Head of caudate nucleus (tissue), 42 donors: ENCODE results near the gene ZAP70.

Experiments used
- DNase-seq, 42 donors: peaks; one replicate each; pipeline versions ENCODE4 v3.0.0 to v3.0.0-alpha.2; 2020 to 2021; ENCODE audit warnings: mixed read lengths in 7 of 42
- intact Hi-C: fragments of 100-400 bp; cut with DNase I; formaldehyde crosslinking; loops from one replicate; pipeline ENCODE4 v1.15.0; 2022

The ZAP70 gene

DNA sequence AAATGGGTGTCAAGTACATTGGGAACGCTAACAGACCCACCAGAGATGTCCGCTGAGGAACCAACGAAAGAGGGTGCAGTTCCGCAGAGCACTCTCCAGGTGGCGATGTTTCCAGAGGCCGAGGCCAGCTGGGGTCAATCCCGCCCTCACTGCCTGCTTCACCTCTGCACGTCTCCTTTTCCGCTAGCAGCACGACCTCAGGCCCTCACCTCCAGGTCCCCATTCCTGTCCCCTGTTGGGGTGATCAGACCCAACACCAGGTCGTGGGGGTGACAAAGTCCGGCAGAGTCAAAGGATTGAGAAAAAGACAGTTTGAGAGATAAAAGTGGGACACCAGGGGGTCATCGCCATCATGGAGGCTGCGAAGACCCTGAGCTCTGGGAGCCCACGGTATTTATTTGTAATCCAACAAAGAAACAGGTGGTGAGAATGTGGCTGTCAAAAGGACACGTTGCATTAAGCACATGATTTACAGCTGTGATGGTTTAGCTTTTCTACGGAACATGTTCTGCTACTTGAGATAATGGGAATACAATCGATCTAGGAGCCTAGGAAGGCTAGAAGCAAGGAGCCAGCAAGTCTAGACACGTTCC lies 27.3 kb downstream of the ZAP70 start:
- peak in 25 of 42 donors; percentile 14 to 76 (median 37) for DNase-seq
- intact Hi-C loops, result no loop called here

DNA sequence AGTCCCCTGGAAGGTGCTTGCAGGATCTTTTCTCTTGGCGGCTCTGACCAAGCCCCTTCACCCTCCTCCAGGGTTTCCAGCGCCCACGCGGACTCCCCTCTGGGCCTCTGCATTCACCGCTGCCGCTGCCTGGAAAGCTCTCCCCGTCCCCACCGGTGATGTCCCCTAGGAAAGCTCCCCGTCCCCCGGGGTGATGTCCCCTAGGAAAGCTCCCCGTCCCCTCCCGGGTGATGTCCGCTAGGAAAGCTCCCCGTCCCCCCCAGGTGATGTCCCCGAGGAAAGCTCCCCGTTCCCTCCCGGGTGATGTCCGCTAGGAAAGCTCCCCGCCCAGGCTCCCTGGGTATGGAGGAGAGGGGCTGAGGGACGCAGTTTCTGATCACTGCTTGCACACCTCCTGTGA lies 27.9 kb downstream of the ZAP70 start:
- intact Hi-C loops, result no loop called here
- DNase-seq, result peak in 1 of 42 donors; percentile 27

DNA sequence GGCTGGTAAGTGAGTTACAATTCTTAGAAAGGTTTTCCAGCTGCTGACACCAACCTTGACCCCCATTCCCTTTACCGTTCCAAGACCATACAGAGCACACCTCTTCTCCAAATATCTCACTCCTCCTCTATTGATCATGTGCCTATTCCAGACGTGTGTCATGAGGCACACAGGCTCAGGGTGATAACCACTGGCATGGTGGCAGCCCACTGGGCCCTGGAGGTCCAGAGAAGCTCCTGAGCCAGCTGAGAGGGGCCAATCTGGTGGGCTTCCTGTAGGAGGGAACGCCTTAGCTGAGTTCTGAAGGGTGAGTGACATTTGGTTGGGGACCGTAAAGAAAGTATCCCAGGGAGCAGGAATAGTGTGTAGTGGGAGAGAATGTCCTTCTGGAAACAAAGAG lies 28.3 kb downstream of the ZAP70 start:
- peak in 1 of 42 donors; percentile 13 for DNase-seq
- intact Hi-C loops, result no loop called here

DNA sequence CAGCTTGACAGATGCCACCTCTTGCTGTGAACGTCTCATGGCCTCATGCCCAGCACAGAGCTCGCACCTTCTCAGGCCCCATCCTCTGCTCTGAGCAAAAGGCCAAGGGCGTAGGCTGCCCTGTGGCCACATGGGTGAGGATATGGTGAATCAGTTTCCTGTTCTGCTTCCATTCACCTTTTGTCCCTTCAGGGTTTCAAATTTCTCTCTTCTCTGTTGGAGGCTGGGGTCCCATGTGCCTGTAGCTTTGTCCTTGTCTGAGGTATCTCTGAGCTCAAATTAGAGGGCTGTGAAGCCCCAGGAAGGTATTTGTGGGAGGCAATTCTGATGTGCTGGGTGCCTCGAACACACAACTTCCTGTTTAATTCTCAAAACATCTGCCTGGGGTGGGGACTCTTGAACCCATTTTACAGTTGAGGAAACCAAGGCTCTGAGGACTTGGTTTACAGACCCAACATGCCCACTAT lies 29.0 kb downstream of the ZAP70 start:
- DNase-seq, result peak in 2 of 42 donors; percentile 2 to 10
- intact Hi-C loops, result no loop called here

DNA sequence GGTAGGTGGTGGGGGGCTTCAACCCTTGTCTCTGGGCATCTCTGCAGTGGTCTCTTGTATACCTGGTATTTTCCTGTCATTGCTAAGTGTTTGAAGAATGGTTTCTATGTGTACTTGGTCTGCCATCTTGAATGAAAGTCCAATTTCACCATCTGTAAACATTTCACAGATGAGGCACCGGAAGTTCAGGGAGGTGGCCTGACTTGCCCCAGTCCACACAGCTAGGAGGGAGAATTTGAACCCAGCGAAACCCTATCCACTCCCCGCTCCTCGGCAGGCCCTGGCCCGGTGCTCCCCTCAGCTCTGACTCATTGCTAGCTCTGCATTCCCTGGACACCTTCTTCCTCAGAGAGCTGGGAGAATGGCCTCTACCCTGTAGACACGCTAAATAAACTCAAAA lies 30.5 kb downstream of the ZAP70 start:
- intact Hi-C loops, result no loop called here
- peak in 1 of 42 donors; percentile 5 for DNase-seq

DNA sequence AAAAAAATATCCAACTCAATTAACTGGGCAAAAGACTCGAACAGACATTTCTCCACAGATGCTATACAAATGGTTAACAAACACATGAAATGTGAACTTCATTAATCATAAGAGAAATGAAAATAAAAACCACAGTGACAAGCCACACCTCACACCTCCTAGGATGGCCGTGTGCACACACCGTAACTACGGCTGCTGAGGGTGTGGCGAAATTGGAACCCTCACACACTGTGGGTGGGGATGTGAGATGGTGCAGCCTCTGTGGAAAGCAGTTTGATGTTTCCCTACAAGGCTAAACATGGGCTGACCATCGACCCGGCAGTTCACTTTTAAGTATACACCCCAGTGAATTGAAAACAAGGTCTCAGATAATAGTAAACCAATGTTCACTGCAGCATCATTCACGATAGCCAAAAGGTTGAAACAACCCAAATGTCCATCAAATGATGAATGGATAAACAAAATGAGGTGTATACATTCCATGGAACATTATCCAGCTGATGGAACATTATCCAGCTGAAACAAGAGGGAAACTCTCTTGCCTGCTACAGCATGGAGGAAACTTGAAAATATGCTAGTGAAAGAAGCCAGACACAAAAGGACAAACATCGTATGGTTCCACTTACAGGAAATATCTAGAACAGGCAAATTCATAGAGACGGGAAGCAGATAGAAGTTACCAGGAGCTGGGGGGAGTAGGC lies 32.2 kb downstream of the ZAP70 start:
- intact Hi-C loops, result no loop called here
- peak in 1 of 42 donors; percentile 4 for DNase-seq

DNA sequence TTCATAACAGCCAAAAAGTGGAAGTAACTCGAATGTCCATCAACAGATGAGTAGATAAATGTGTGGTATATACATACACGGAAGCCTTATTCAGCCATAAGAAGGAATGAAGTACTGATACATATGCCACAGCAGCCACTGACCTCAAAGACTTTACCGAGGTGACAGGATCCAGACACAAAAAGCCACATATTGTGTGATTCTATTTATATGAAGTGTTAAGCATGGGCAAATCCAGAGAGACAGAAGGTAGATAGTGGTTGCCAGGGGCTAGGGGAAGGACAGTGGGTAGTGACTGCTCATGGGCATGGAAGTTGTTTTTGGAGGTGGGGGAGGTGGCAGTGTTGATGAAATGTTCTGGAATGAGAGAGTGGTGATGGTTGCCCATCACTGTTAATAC lies 33.9 kb downstream of the ZAP70 start:
- no peak for DNase-seq
- intact Hi-C loops, result no loop called here

DNA sequence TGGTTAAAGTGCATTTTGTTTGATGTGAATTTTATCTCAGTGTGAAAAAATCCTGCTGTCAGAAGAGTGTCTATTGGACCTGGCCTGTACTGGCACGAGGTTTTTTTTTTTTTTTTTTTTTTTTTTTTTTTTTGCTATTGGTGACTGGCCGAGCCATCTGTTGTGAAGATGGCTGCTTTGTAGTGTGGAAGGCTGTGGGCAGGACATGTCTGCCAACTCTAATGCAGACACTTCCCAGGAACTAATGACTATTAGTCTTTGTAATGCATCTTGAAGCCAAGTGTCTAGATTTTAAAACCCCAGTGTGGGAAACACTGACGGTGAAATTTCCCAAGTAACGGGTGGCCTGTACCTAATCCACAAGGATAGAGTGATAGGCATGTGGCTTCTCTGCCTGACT lies 34.3 kb downstream of the ZAP70 start:
- intact Hi-C loops, result no loop called here
- no peak for DNase-seq

DNA sequence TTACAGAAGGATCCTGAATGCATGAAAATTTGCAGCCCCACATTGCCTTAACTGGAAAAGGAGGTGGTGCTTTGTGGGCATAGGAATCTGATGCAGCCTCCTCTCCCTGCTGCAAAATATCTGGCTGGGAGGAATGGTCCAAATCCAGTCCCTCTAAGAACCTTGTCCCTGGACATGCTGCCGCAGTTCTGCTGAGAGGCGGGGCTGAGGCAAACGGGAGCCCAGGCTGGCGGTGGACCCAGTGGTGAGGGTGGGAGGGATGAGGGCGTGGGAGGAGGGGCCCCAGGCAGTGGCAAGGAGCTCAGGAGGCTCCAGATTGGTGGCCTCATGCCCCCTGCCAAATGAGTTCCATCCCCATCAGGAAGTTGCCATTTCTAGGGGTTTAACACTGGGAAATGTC lies 36.2 kb downstream of the ZAP70 start:
- peak in 1 of 42 donors; percentile 14 for DNase-seq
- intact Hi-C loops, result no loop called here

DNA sequence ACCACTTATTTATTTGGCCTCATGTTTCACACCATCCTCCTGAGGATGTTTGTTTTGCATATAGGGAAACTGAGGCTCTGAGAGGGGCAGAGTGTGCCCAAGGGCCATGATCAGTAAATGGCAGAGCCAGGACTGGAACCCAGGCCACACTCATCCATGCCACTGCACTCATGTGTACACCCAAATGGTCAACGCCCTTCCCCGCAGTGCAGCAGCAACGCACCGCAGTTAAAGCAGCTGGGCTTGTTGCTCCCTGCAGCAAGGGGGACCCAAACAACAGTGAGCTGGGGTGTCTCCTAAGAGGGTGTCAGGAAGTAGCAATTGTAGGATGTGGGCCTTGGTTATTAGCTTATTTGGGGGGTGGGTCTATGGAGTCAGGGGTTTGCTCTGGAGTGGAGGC lies 36.6 kb downstream of the ZAP70 start:
- intact Hi-C loops, result no loop called here
- no peak for DNase-seq

DNA sequence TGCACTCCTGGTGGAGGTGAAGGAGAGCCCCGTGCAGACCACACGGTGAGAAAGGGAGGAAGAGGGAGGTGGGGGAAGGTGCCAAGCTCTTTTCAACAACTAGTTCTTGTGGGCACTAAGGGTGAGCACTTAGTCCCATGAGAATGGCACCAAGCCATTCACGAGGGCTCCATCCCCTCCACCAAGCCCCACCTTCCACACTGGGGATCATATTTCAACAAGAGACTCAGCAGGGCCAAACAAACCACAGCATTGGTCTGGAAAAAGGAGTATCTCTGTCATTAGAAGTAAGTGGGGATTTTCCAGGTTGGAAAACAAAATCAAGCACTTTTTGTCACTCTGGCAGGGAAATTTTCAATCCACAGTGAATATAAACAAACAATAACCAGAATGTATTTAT lies 38.4 kb downstream of the ZAP70 start:
- intact Hi-C loops, result no loop called here
- no peak for DNase-seq

DNA sequence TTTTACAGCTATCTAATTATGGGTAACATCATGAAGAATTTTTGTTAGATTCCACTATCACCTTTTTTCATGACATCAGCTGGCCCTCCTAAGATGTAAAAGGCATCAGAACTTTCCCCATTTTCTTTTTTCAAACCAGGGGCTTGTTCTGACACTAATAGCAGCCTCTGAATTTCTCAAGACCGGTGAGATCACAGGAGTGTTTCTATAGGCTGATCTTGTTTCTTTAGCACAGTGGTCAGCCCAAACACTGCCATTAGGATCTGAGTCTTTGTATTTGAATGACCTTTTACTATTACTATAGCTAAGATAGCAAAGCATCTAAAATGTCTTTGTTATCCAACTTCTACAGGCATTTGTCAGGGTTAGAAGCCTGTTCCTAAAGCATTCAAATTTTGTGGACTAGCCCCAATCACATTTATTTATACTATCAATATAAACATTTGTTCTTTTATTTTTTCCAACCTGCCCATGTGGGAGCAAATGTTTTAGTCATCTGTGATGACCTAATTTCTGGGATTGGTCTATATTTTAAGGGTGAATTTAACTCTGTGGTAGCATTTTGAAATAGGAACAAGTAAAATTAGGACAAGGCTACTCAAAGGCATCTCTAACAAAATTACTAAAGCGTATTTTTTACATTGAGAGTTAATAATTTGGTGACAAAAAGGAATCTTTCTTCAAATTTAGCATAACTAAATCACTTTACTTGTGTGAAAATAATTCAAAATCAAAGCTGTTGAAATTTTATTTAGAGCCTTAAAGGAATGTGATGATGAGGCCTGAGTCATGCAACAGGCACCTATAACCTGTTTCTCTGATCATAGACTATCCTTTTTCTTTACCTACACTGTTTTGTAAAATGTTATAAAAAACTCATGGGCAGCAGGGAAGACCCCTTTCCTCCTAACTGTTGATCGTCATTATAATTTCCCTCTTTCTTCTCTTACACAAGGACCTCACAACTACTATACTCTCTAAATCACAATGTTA lies 39.3 kb downstream of the ZAP70 start:
- intact Hi-C loops, result no loop called here
- no peak for DNase-seq

DNA sequence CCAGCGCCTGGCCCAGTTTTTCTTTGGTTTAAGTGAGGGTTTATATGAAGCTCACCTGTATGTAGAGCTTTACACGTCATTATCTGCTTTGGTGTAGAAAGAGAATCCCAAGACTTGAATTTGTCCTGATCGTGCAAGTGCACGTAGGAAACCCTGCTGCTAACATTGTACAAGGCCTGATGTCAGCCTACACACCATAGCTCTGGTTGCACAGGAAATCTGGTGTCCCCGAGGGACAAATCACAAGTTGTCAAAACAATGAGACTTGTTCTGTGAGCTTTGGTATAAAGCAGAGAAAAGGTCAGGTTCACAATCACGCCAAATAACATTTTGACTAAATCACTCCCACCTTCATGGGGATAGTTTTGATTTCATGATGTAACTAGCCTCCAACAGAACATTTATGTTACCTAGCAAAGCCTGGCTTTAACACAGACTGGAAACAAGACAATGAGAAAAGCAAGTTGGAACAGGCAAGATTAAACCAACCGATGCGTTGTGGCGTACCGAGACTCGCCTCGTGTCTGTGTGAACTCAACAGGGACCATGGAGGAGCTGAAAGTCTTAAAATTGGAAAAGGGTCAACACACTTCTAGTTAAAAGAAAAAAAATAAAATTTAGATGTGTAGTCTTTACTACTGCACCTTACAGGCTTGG lies 41.4 kb downstream of the ZAP70 start:
- intact Hi-C loops, result no loop called here
- DNase-seq, result no peak

DNA sequence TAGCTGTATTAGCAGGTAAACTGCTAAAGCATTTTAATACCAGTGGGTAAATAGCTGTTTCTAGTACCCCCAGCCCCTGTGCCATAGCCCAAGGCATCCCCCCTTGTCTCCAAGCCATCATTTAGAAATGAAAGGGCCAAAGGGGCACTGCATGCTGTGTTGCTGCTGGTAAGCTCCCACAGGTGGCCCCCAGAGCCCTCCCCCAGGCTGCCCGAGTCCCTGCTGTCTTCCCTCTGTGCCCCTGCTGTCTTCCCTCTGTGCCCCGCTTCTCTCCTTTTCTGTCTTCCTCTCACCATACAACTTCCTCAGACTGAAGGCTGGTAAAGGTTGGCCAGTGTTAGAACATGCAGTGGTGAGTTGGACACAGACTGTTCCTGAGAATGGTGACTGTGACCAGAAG lies 42.1 kb downstream of the ZAP70 start:
- intact Hi-C loops, result no loop called here
- no peak for DNase-seq

DNA sequence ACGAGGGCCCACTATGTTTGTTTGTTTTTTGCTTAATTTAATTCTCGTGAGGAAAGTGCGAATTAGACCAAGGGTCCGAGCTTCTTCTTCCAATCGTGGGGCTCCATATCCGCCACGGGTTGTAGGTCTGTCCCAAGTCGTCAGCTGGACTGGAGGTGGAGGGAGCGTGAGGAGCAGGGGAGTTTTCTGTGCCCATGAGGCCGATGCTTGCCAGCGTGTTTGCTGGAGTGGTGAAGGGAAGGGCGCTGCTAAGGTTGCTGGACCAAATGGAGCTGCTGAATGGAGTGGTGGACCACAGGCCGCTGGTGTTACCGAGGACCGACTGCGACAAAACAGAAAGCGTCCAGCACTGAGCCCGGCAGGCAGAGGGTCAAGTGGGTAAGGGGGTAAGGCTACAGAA lies 43.7 kb downstream of the ZAP70 start:
- intact Hi-C loops, result no loop called here

DNA sequence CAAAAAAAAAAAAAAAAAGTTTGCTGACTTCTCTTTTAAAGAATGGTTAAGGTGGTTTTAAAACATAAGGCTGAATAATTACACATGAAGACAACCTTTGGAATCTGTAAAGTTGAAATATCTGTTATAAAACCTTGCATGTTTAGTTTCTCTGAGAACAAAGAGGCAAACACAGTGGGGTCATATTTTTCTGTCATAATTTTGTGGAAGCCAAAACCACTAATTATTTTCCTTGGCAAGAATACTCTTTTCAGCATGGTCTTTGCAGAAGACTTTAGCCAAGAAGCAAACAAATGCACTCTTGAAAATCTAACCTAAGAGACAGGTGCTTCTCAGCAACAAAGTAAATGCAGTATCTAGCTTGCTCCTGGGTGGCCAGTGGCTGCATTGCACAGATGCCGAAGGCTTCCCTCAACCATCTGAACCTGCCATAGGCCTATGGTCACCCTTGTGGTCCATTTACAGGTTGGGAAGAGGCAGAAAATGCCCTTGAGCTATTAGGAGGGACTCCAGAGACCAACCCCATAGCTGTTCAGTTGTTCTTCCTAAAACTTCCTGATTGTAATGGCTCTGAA lies 44.8 kb downstream of the ZAP70 start:
- intact Hi-C loops, result no loop called here
- no peak for DNase-seq

More for the DNA sequence above, 43.7 kb downstream of the ZAP70 start:
- no peak for DNase-seq

DNA sequence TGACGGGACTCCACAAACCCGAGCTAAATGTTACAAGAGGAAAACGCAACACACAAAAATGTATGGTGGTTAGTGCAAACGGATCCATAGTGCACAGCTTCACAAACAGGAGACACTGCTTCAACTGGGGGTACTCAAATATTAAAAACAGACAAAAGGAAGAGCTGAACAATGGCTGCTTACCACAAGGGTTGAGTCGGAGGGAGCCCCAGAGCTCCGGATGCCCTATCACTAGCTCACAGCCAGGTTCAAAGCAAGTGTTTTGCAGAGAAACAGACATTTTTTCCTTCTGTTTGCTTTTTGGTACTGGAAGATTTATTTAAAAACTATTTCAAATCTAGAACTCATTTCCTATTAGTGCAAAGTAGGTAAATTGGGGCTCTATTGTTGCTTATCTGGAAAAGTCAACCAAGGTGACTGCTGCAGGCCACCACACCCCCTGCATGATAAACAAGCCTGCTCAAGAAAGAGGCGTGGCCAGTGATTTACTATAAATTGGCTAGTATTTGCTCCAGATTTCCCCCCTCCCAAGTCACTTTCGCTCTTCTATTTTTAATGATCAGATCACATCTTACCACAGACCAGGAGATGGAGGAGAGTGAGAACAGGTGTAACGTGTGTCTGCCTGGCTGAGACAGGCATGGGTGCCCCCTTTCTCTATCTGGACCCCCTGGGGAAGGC lies 46.5 kb downstream of the ZAP70 start:
- peak in 1 of 42 donors; percentile 22 for DNase-seq
- intact Hi-C loops, result no loop called here

DNA sequence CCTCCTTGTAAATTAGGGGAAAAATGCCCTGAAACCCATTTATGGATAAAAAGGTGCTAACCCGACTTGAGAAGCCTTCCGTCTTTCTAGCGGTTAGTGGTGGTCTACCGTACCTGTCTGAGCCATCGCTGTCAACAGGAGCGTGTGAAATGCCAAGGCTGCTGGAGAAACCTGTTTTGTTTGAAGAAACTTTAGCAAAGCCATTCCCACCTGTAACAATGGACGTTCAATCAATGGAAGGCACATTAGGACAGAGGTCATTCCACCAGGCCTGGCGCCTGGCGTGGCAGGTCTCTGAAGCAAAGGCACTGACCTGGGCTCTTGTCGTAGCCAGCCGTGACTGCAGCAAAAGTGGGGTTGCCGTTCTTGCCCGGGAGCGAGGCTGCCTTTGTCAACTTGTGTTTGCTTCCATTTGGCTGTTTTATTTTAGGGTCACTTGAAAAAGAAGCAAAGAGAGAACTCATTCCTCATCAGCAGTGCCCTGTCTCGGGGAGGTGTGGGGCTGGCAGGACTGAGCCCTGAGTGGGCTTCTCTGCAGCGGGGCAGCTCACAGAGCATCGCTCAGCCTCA lies 47.2 kb downstream of the ZAP70 start:
- intact Hi-C loops, result no loop called here
- peak in 1 of 42 donors; percentile 26 for DNase-seq
